ENCODE data around the gene PACSIN3. TPM values are rescaled to one million over a fixed set of nuclear protein-coding genes. Genes with fewer than 3 reads are reported as not detected.
A peak's percentile ranks its signal among the peaks of the same experiment; 100 is the strongest.
"Not testable (repeated sequence)": the region's sequence is repeated elsewhere in the genome, so short reads cannot be mapped to it uniquely, and the experiment has no call there.

PACSIN3 gene
- polyA plus RNA-seq, 2 of the 4 experiments (the other 2 are of a cell fraction) = 16.5 to 35.3 TPM

GRCh38 chr11:47204637-47204989 lies 18.4 kb upstream of the PACSIN3 start:
- POLR2A ChIA-PET = interaction anchor here (0.9 to 1.9 kb wide), 4 partner anchors 10 to 27 kb away, joined by 4 to 13 read pairs (median 6); partner anchors contain the start of gene DDB2
- peak; percentile 28 to 46 for DNase-seq (ENCODE audit: low read depth in 1 of 2, low spot score in 1 of 2)

GRCh38 chr11:47202576-47202975 lies 16.3 kb upstream of the PACSIN3 start:
- WGBS (ENCODE audit: missing lambda C conversion rate) = 82% methylated on average over 5 of the region's 5 CpGs
- H3K9me3 ChIP-seq = no peaks in the 10 kb centered on the region
- H3K4me2 ChIP-seq = no peak overlapping the region
- peaks cover 10% of the 10 kb centered on the region for H3K4me1 ChIP-seq
- ChIA-PET CTCF (interaction anchor here (0.8 to 3.3 kb wide), 7 partner anchors 9 to 56 kb away, joined by 3 to 11 read pairs (median 3); partner anchors contain the start of gene ACP2), POLR2A (interaction anchor here (0.8 kb wide), 1 partner anchor 12 kb away, joined by 6 read pairs; no protein-coding TSS in a partner anchor)
- H3K4me3 ChIP-seq = no peak overlapping the region
- H3K27ac ChIP-seq = no peak overlapping the region
- DNase-seq (ENCODE audit: low read depth in 1 of 2, low spot score in 1 of 2) (no peak), ATAC-seq (no peak), FAIRE-seq (no peak)
- TF ChIP-seq RCOR1 (IDR thresholded peaks at IDR 0.05; ENCODE audit: low read depth, low read length) = no peak
- peak; percentile 98 for TF ChIP-seq MAFK (IDR thresholded peaks at IDR 0.05; ENCODE audit: partially characterized antibody)

More at GRCh38 chr11:47204637-47204989, 18.4 kb upstream of the PACSIN3 start:
- Histone ChIP-seq H3K4me3 (no peak overlapping the region), H3K9me3 (no peaks in the 10 kb centered on the region), H3K4me2 (peak overlapping the region; percentile 18), H3K27ac (peak overlapping the region in 1 of 2 experiments; percentile 49; a peak in 2 of 6 replicates), H3K4me1 (peaks cover 10% of the 10 kb centered on the region)
- CTCF ChIA-PET = interaction anchor here (0.7 to 1.4 kb wide), 4 partner anchors 9 to 31 kb away, joined by 3 to 6 read pairs (median 4); no protein-coding TSS in a partner anchor
- no peak for TF ChIP-seq MAX (IDR thresholded peaks at IDR 0.05)
- no peak for TF ChIP-seq FOSL2 (IDR thresholded peaks at IDR 0.05)
- TF ChIP-seq FOSL2 (CRISPR knock-in tag; IDR thresholded peaks at IDR 0.05) = peak; percentile 56
- no peak for FAIRE-seq
- WGBS (ENCODE audit: missing lambda C conversion rate) = 76% methylated on average over 2 of the region's 2 CpGs
- ATAC-seq = peak; percentile 83 to 85

- Histone ChIP-seq H3K4me1 (peaks cover 10% of the 10 kb centered on the region), H3K9me3 (no peaks in the 10 kb centered on the region), H3K27ac (no peak overlapping the region), H3K4me3 (no peak overlapping the region), H3K4me2 (no peak overlapping the region)
- DNase-seq (ENCODE audit: low read depth in 1 of 2, low spot score in 1 of 2) (no peak), ATAC-seq (no peak), FAIRE-seq (no peak)
- ChIA-PET CTCF (interaction anchor here (2.2 to 3.3 kb wide), 3 partner anchors 11 to 22 kb away, joined by 7 to 11 read pairs (median 7); no protein-coding TSS in a partner anchor), POLR2A (interaction anchor here (0.7 kb wide), 2 partner anchors 13 to 697 kb away, joined by 3 to 4 read pairs; no protein-coding TSS in a partner anchor)
- WGBS (ENCODE audit: missing lambda C conversion rate) = 79% methylated on average over 4 of the region's 4 CpGs
- no peak for TF ChIP-seq ESRRA (IDR thresholded peaks at IDR 0.05; ENCODE audit: borderline replicate concordance, low read length)
- no peak for TF ChIP-seq REST (IDR thresholded peaks at IDR 0.05)
- TF ChIP-seq HOXB13 (CRISPR knock-in tag; IDR thresholded peaks at IDR 0.05; ENCODE audit: low read depth) = no peak
- no peak for TF ChIP-seq HES2 (IDR thresholded peaks at IDR 0.05)
- TF ChIP-seq HOXA7 (CRISPR knock-in tag; IDR thresholded peaks at IDR 0.05) = no peak
- no peak for TF ChIP-seq MAZ (IDR thresholded peaks at IDR 0.05; ENCODE audit: borderline replicate concordance, low read depth, low read length)
These were observed 14.8 kb upstream of the PACSIN3 start for GRCh38 chr11:47201015-47201414.

GRCh38 chr11:47198161-47198560 lies 11.9 kb upstream of the PACSIN3 start:
- FAIRE-seq = not testable (repeated sequence)
- WGBS (ENCODE audit: missing lambda C conversion rate) = 89% methylated on average over 9 of the region's 9 CpGs

More at GRCh38 chr11:47198161-47198560, 11.9 kb upstream of the PACSIN3 start:
- POLR2A ChIA-PET; H3K27ac ChIP-seq; ATAC-seq; H3K4me3 ChIP-seq; H3K9me3 ChIP-seq; H3K4me1 ChIP-seq; H3K4me2 ChIP-seq; DNase-seq (ENCODE audit: low read depth in 1 of 2, low spot score in 1 of 2): not testable (repeated sequence)
- CTCF ChIA-PET = interaction anchor here (1.3 kb wide), 1 partner anchor 11 kb away, joined by 5 read pairs; no protein-coding TSS in a partner anchor

Data from A549 (cell line).